HG02938 (cell line): ENCODE results near the gene KLHL29.

Source experiments
- ATAC-seq: cut with Tn5 transposase; IDR thresholded peaks from one replicate; pipeline ENCODE4 v1.9.1; 2021; ENCODE audit warnings: mild to moderate bottlenecking, moderate library complexity; ENCODE audit not compliant: unreplicated experiment

Gene KLHL29

GRCh38 chr2:23640711-23641110, 255.7 kb downstream of the KLHL29 start:
- no peak for ATAC-seq

- no peak for ATAC-seq
Observed at GRCh38 chr2:23642516-23642915, 257.5 kb downstream of the KLHL29 start.

DNA sequence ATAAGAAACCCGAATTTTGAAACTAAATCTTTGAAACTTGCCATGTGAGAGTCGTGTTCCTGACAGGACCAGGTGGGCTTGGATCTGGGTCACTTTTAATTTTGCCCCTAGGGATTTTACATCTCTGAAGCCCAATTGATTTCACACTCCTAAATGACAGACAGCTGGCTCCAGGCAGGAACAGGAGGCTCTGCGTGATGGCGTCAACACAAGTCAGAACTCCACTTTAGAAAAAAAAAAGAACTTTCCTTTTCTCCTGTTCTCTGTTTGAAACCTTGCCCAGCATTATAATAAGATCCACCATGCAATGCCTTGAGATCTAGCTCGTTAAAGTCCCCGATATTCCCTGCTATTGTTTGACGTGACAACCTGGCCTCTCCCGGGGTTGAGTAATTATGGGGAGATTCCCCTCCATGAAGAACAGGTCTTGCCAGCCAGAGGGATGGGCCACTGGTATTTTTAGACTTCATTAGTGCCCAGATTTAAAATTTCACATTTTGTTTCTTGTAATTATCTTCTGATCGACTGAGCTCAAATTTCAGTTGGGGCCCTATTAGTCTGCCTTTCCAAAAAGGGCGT, 260.3 kb downstream of the KLHL29 start:
- no peak for ATAC-seq

- no peak for ATAC-seq
Observed at GRCh38 chr2:23647563-23647962, 262.6 kb downstream of the KLHL29 start.

GRCh38 chr2:23649303-23649702, 264.3 kb downstream of the KLHL29 start:
- no peak for ATAC-seq

DNA sequence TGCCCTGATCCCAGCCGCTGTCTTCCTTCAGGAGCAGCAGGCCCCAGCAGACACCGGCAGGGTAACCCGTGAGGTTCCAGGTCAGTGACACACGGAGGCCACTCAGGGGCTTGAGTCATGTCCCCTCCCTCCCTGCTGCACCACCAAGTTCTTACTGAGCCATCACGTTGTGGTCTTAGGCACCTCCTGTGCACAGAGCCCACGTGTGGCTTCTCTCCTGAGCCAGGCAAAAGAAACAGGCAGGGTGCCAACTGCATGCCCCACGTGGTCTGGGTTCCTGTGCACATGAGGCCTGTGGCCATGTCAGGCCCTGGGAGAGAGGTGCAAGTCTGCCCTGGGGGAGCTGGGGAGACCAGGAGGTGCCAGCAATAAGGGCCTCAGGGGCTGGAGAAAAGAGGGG, 264.8 kb downstream of the KLHL29 start:
- ATAC-seq, result no peak

DNA sequence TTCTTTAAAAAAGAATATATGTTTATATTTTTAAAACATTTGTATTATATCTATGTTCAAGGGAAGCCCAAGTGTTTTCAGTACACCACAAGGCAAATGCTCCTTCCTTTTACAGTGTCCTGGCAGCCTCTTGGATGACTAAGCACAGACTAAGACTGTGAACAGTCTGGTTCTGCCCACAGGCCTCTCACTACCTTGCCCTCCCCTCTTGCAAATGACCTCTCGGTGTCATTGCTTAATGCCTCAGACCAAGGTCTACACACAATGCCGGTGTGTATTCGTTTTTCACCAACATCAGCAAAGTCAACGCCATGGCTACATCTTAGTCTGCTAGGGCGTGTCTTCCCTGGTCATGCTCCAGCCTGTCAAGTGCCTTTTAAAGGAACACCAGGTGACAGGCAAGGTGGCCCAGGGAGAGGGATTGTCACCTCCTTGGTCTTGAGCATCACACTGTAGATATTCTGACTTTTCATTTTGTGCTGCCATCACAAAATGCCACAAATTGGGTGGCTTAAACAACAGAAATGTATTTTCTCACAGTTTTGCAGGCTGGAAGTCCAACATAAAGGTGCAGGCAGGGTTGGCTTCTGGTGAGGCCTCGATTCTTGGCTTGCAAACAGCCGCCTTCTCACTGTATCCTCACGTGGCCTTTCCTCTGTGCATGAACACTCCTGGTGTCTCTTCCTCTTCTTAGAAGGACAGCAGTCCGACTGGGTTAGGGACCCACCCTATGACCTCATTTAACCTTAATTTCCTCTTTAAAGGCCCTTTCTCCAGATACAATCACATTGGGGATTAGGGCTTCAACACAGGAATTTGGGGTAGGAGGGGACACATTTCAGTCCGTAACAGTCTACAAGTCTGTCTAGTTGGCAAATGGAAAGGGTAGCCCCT, 266.5 kb downstream of the KLHL29 start:
- no peak for ATAC-seq

DNA sequence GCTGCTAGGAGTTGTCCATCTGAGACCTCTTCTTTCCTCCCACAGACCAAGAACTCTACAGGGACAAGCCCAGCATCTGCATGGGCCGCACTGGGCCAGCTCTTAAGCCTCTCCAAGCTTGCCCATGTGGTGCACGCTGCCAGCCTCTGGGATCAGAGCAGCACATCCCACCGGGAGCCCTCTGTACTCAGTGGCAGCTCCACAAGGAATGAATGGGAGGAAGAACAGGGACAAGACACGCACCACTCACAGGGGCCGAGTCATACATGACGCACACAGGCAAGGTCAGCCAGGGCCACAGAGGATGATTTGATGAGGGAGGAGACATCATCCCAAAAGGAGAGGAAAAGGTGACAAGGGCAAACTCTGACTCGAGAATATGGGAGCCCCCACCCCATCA, 268.3 kb downstream of the KLHL29 start:
- no peak for ATAC-seq

- ATAC-seq, result no peak
Observed at GRCh38 chr2:23654756-23655155, 269.8 kb downstream of the KLHL29 start.

DNA sequence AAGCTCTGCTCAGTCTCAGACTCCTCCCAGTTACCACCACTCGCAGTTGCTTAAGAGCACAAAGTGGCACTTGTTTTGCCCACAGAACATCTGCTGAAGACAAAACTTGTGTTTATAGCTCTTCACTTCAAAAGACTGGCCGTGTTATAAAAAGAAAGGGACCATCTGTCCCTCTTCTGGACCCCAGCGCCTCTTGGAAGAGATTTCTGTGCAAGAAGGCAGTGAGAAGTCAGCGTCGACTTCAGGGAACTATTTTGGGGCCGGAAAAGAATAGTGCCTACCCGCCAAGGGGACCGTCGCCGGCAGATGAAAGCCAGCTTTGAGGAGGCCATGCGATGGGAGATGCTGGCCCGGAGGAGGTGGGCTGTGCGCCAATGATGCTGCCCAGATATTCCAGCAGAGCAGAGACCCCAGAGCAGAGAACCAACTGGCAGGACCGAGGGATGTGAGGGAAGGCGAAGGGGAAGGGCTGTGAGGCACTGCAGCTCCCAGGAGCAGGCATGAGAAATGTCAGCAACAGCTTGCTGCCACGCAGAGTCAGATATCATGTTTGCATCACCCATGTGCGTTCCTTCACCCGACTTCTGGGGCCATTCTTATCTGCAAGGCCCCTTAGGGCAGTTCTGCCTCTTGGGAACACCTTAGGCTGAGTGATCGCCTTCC, 271.1 kb downstream of the KLHL29 start:
- no peak for ATAC-seq

GRCh38 chr2:23656597-23656973, 271.6 kb downstream of the KLHL29 start:
- no peak for ATAC-seq

DNA sequence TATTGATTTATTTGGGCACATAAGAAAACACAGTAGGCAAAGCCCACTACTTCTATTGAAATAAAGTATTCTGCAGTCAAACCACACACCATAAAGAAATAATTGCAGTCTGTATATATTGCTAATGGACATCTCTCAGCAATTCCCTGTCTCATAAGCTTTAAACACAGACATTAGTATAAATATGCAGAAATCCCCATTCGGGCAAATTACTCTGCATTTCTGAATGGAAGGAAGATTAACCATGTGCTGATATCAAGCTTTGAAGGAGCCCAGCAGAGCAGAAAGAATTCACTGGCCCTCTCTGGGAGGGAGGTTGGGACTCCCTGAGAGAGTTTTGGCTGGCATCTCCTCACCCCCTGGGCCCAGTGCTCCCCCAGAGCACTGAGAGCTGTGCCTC, 272.4 kb downstream of the KLHL29 start:
- ATAC-seq, result no peak

DNA sequence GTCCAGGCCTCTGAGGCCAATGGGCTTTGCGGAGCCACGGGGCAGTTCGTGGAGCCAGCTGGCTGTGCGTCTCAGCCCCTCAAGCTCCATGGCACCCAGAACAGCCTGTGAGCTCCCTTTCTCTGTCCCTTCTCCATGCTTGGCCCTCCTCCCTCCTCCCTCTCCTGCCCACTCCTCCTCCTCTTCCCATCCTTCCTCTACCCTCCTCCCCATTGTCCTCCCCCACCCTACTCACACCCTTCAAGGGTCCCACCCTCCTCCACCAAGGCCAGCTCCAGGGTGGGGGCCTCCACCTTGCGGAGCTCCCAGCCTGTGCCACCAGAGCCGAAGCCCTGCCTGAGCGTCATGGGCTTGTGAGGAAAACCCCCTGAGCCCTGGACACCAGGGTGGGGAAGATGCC, 273.0 kb downstream of the KLHL29 start:
- no peak for ATAC-seq

GRCh38 chr2:23658466-23658942, 273.5 kb downstream of the KLHL29 start:
- peak; percentile 82 for ATAC-seq

DNA sequence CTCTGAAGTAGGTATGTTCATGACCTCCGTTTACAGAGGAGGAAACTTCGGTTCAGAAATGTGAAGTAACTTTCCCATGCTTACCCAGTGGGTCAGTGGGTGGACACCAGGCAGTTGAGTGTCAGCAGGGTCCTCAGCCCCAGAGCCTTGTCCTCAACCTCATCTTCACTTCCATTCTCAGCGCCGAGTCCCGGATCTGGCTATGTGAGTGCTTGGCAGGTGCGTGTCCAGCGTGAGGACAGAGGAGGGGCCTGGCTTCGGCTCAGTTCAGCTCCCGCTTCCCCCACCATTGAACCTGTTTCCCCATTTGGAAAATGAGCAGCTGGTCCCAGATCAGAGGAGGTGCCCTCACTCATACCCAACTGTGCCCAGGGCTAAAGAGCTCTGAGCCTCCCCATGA, 274.3 kb downstream of the KLHL29 start:
- no peak for ATAC-seq

- ATAC-seq, result no peak
Observed at GRCh38 chr2:23659773-23660172, 274.8 kb downstream of the KLHL29 start.

DNA sequence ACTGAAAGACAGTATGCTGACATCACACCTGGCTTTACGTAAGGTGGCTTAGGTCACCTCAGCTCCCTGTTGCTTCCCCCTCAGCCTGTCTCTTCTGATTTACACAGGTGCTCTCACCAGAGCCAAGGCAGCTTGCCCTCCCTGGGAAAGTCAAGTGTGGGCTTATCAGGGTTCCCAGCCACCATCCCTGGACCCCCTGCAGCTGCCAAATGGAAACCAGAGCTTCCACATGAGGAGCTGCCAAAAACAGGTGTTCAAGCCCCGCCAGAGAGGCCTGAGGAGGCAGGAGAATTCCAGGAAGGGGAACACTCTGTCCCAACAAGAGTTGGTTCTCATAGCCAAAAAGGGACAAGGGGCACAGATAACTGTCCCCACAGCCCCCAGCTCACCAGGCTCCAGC, 275.3 kb downstream of the KLHL29 start:
- no peak for ATAC-seq

DNA sequence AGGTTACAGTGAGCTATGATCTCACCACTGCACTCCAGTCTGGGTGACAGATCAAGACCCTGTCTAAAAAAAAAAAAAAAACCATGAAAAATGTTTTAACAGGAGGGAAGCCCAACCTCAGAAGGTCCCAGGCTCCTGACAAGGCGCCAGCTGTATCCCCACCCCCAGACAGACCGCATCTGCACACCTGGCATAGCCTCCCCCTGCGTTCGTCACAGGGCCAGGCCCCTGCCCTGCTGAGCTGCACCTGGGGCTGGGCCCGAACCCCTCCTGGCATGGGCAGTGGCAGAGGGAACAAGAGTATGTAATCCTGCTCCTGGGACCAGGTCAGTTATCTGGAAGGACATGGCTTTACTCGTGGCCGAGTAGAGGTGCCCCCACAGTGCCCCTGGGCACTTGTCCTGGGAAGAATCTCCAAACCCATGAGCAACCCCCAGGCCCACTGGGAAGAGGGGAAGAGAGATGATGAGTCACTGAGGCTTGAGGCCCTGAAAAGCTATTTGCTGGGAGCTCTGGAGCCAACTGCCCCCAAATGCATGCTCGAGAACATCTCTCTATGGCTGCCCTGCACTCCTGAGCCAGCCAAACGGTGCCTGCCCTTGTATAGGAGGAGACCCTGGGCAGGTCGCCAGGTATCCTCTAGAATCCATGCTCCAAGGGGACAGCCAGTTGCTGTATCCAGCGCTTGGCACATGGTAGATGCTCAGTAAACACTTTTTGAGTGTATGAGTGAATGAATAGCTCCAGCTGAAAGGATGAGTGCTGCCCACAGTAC, 276.5 kb downstream of the KLHL29 start:
- ATAC-seq, result no peak

DNA sequence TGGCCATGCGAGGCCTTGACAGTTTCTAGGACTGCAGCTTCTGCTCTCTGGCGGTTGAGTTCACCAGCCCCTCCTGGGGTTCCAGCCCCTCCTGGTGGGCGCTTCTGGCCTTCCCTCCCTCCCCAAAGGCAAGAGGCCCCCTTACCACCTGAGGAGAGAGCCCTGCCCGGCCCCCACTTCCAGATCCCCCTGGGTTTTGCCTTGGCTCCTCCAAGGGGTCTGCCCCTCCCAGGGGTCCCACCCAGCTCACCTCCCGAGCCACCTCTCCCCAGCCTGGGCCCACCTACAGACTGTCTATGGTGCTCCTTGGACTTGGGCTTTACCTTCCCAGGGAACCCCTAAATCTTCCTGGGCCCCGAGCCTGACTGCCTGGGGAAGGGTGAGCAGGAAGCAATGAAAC, 277.5 kb downstream of the KLHL29 start:
- ATAC-seq, result no peak

- no peak for ATAC-seq
Observed at GRCh38 chr2:23662941-23663920, 278.3 kb downstream of the KLHL29 start.
